Transverse colon (tissue), 4 donors: ENCODE results near the gene FSTL5. TPM values are rescaled to one million over a fixed set of nuclear protein-coding genes. Genes with fewer than 3 reads are reported as not detected.

Source experiments
- DNase-seq: peaks from one replicate; pipeline ENCODE4 v3.0.0-alpha.2; 2019
- H3K27ac ChIP-seq, 4 donors: fragments of 200-600 bp; sonication (generic); 2 replicates each; pipeline ENCODE4 v1.5.1; 2016 to 2018; ENCODE audit warnings: inconsistent platforms in 4 of 4
- H3K27me3 ChIP-seq: fragments of 200-600 bp; sonication (generic); 2 replicates; pipeline ENCODE4 v1.5.1; 2017; ENCODE audit warnings: inconsistent platforms
- H3K36me3 ChIP-seq, 4 donors: fragments of 200-600 bp; sonication (generic); 2 replicates each; pipeline ENCODE4 v1.5.1; 2017 to 2019; ENCODE audit warnings: inconsistent platforms in 4 of 4
- H3K4me1 ChIP-seq, 4 donors: fragments of 200-600 bp; sonication (generic); 2 replicates each; pipeline ENCODE4 v1.5.1; 2017 to 2020; ENCODE audit warnings: inconsistent platforms in 4 of 4
- H3K4me3 ChIP-seq, 4 donors: fragments of 200-600 bp; sonication (generic); 1 replicate in 1 of 4; 2 replicates in 3 of 4; pipeline versions ENCODE4 v1.5.1 to v1.6.1; 2017 to 2019; ENCODE audit warnings: inconsistent platforms in 4 of 4
- H3K9me3 ChIP-seq, 2 donors: fragments of 200-600 bp; sonication (generic); 2 replicates each; pipeline ENCODE4 v1.5.1; 2017 to 2019; ENCODE audit warnings: inconsistent platforms in 2 of 2
- EP300 ChIP-seq: sonication (generic); formaldehyde crosslinking; IDR thresholded peaks from one replicate; pipeline ENCODE4 v1.6.1; 2017; ENCODE audit warnings: antibody characterized with exemption, low read depth
- POLR2A ChIP-seq: fragments of 450-650 bp; IDR thresholded peaks from one replicate; pipeline ENCODE4 v1.6.1; 2016; ENCODE audit warnings: antibody characterized with exemption, mild to moderate bottlenecking, moderate library complexity
- POLR2AphosphoS5 ChIP-seq, 3 donors: sonication (generic); formaldehyde crosslinking; IDR thresholded peaks; one replicate each; pipeline ENCODE4 v1.6.1; 2016; ENCODE audit warnings: antibody characterized with exemption in 3 of 3
- WGBS, 2 donors: methylation state at CpG; one replicate each; pipeline ENCODE4 v1.1.5; 2018; ENCODE audit warnings: low coverage in 1 of 2; 5-methylcytosine and 5-hydroxymethylcytosine counted together
- in situ Hi-C, 4 donors: fragments of 200-750 bp; cut with MboI; loops; one replicate each; pipeline versions ENCODE4 v1.15.0 to v1.15.1; 2017; ENCODE audit warnings: low sequenced_read_pairs in 3 of 4, low pct_ligation_motif_present in 1 of 4, low pct_unique_long_range_greater_than_20kb in 1 of 4
- intact Hi-C: fragments of 100-400 bp; cut with DNase I; formaldehyde crosslinking; loops from one replicate; pipeline ENCODE4 v1.15.1; 2023; ENCODE audit warnings: low total_unique reads
- total RNA-seq, 4 donors: library from RNA; depleted of rRNA; stranded (reverse); fragments of >200 nt; gene quantifications; one replicate each; pipeline ENCODE4 v1.1.0, GENCODE V29; 2016
- TF ChIP-seq, protein P1 (sequence below), 5 experiments: fragments of 200-600 bp in 3 of 5; fragments of 450-650 bp in 2 of 5; sonication (generic) in 3 of 5; IDR thresholded peaks; 1 replicate in 2 of 5; 2 replicates in 3 of 5; pipeline ENCODE4 v1.5.1; 2016 to 2017; ENCODE audit warnings: antibody characterized with exemption in 5 of 5, inconsistent platforms in 3 of 5, mild to moderate bottlenecking in 2 of 5, moderate library complexity in 1 of 5

Gene FSTL5
- total RNA-seq, 4 donors from 2014 or later: 0.14 to 0.16 TPM; not detected in 2

GRCh38 chr4:161990721-161991120 is 173.1 kb downstream of the FSTL5 start:
- TF ChIP-seq, protein P1, sequence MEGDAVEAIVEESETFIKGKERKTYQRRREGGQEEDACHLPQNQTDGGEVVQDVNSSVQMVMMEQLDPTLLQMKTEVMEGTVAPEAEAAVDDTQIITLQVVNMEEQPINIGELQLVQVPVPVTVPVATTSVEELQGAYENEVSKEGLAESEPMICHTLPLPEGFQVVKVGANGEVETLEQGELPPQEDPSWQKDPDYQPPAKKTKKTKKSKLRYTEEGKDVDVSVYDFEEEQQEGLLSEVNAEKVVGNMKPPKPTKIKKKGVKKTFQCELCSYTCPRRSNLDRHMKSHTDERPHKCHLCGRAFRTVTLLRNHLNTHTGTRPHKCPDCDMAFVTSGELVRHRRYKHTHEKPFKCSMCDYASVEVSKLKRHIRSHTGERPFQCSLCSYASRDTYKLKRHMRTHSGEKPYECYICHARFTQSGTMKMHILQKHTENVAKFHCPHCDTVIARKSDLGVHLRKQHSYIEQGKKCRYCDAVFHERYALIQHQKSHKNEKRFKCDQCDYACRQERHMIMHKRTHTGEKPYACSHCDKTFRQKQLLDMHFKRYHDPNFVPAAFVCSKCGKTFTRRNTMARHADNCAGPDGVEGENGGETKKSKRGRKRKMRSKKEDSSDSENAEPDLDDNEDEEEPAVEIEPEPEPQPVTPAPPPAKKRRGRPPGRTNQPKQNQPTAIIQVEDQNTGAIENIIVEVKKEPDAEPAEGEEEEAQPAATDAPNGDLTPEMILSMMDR (IDR thresholded peaks at IDR 0.05): no peak
- TF ChIP-seq EP300 (no peak), POLR2AphosphoS5 (IDR thresholded peaks at IDR 0.05) (no peak), POLR2A (no peak)
- Histone ChIP-seq H3K9me3 (no peaks in the 10 kb centered on the region), H3K4me3 (no peak overlapping the region), H3K27me3 (no peaks in the 10 kb centered on the region), H3K36me3 (no peaks in the 10 kb centered on the region), H3K27ac (no peak overlapping the region), H3K4me1 (no peaks in the 10 kb centered on the region)
- intact Hi-C loops: no loop called here
- 77 to 90% methylated on average over 2 of the region's 2 CpGs for WGBS, 2 donors
- DNase-seq: no peak
- in situ Hi-C loops: no loop called here

GRCh38 chr4:161988946-161989345 is 174.9 kb downstream of the FSTL5 start:
- TF ChIP-seq POLR2A: no peak
- TF ChIP-seq POLR2AphosphoS5 (IDR thresholded peaks at IDR 0.05): no peak
- no peak for TF ChIP-seq EP300
- TF ChIP-seq, protein P1 (IDR thresholded peaks at IDR 0.05): no peak
- H3K4me3 ChIP-seq: no peak overlapping the region
- H3K9me3 ChIP-seq: no peaks in the 10 kb centered on the region
- no peaks in the 10 kb centered on the region for H3K27me3 ChIP-seq
- intact Hi-C loops (no loop called here), in situ Hi-C loops (no loop called here)
- H3K4me1 ChIP-seq: no peaks in the 10 kb centered on the region
- no peak for DNase-seq
- no peaks in the 10 kb centered on the region for H3K36me3 ChIP-seq
- no peak overlapping the region for H3K27ac ChIP-seq

DNA sequence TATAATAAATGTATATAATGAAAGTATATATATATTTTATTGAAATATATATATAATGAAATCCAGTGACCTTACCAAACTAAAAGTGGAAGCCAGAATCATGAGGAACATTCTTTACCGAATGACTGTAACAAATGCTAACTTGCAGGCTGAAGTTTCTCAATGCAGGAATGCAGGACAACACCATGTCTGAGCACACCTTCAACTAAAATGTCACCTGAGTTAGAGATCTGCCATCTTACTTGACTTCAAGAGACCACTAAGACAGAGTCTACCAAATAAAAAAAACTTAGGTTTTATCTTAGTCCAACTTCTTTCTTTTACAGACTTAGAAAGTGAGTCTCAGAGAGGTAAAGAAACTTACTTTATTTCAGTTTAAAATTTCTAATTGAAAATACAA is 176.2 kb downstream of the FSTL5 start:
- no peaks in the 10 kb centered on the region for H3K4me1 ChIP-seq
- intact Hi-C loops: no loop called here
- H3K36me3 ChIP-seq: no peaks in the 10 kb centered on the region
- 82 to 89% methylated on average over 1 of the region's 1 CpG for WGBS, 2 donors
- H3K27me3 ChIP-seq: no peaks in the 10 kb centered on the region
- no peaks in the 10 kb centered on the region for H3K9me3 ChIP-seq
- no peak for TF ChIP-seq EP300
- no peak for TF ChIP-seq POLR2AphosphoS5 (IDR thresholded peaks at IDR 0.05)
- no peak for TF ChIP-seq POLR2A
- TF ChIP-seq, protein P1 (IDR thresholded peaks at IDR 0.05): no peak
- in situ Hi-C loops: no loop called here
- H3K27ac ChIP-seq: no peak overlapping the region
- no peak overlapping the region for H3K4me3 ChIP-seq
- no peak for DNase-seq

GRCh38 chr4:161952382-161952781 is 211.4 kb downstream of the FSTL5 start:
- TF ChIP-seq, protein P1 (IDR thresholded peaks at IDR 0.05): no peak
- TF ChIP-seq POLR2A: no peak
- TF ChIP-seq EP300: no peak
- no peak for TF ChIP-seq POLR2AphosphoS5 (IDR thresholded peaks at IDR 0.05)
- H3K9me3 ChIP-seq: no peaks in the 10 kb centered on the region
- DNase-seq: no peak
- no peaks in the 10 kb centered on the region for H3K36me3 ChIP-seq
- H3K27me3 ChIP-seq: no peaks in the 10 kb centered on the region
- 32 to 63% methylated on average over 2 of the region's 2 CpGs for WGBS, 2 donors
- in situ Hi-C loops: no loop called here
- H3K4me3 ChIP-seq: no peak overlapping the region
- intact Hi-C loops: no loop called here
- H3K4me1 ChIP-seq: no peaks in the 10 kb centered on the region
- no peak overlapping the region for H3K27ac ChIP-seq
